ENCODE measurements around the gene KCNRG.
A peak's percentile ranks its signal among the peaks of the same experiment; 100 is the strongest.
"Not testable (repeated sequence)": the region's sequence is repeated elsewhere in the genome, so short reads cannot be mapped to it uniquely, and the experiment has no call there.

The KCNRG gene

GRCh38 chr13:50012396-50013169, 2.7 kb upstream of the KCNRG start:
- DNase-seq, result no peak

GRCh38 chr13:50014386-50014785, 858 bp upstream of the KCNRG start:
- DNase-seq, result peak; percentile 80

GRCh38 chr13:50015750-50016149, 506 bp downstream of the KCNRG start:
- no peak for DNase-seq

- no peak for DNase-seq
These were observed 1.2 kb downstream of the KCNRG start for GRCh38 chr13:50016444-50016843.

- no peak for DNase-seq
These were observed 2.6 kb downstream of the KCNRG start for GRCh38 chr13:50017819-50018218.

- no peak for DNase-seq
These were observed 10.2 kb downstream of the KCNRG start for GRCh38 chr13:50025436-50025835.

- DNase-seq, result no peak
These were observed 11.7 kb downstream of the KCNRG start for GRCh38 chr13:50026788-50027473.

GRCh38 chr13:50030315-50030714, 15.1 kb downstream of the KCNRG start:
- DNase-seq, result no peak

- DNase-seq, result no peak
These were observed 18.5 kb downstream of the KCNRG start for GRCh38 chr13:50033725-50034124.

GRCh38 chr13:50037788-50038187, 22.5 kb downstream of the KCNRG start:
- no peak for DNase-seq

GRCh38 chr13:50038266-50038665, 23.0 kb downstream of the KCNRG start:
- no peak for DNase-seq

- DNase-seq, result no peak
These were observed 37.2 kb downstream of the KCNRG start for GRCh38 chr13:50052478-50052877.

GRCh38 chr13:50053844-50054243, 38.6 kb downstream of the KCNRG start:
- no peak for DNase-seq

GRCh38 chr13:50055454-50055853, 40.2 kb downstream of the KCNRG start:
- DNase-seq, result no peak

GRCh38 chr13:50060718-50061117, 45.5 kb downstream of the KCNRG start:
- DNase-seq, result no peak

GRCh38 chr13:50062336-50062735, 47.1 kb downstream of the KCNRG start:
- DNase-seq, result not testable (repeated sequence)

- DNase-seq, result no peak
These were observed 50.5 kb downstream of the KCNRG start for GRCh38 chr13:50065712-50066111.

GRCh38 chr13:50068508-50068907, 53.3 kb downstream of the KCNRG start:
- no peak for DNase-seq

- DNase-seq, result no peak
These were observed 54.0 kb downstream of the KCNRG start for GRCh38 chr13:50069261-50069660.

GRCh38 chr13:50070186-50070585, 54.9 kb downstream of the KCNRG start:
- DNase-seq, result no peak
